Fibroblast of mammary gland (primary cell): ENCODE data around the gene MYOD1.

Experiments
- DNase-seq: peaks from one replicate; pipeline ENCODE4 v3.0.0-alpha.2; 2010; ENCODE audit warnings: low read depth
- H3K4me3 ChIP-seq: 2 replicates; pipeline ENCODE4 v1.5.1; 2011; ENCODE audit warnings: low read depth, mild to moderate bottlenecking, low read length, moderate library complexity; ENCODE audit not compliant: control insufficient read depth
- CTCF ChIP-seq: conservative IDR thresholded peaks from 2 replicates; pipeline ENCODE4 v1.5.1; 2011; ENCODE audit warnings: low read depth, low read length, inconsistent platforms; ENCODE audit not compliant: control insufficient read depth, insufficient read depth

The MYOD1 gene

GRCh38 chr11:17721242-17721999 lies 2.0 kb downstream of the MYOD1 start:
- DNase-seq, result no peak
- TF ChIP-seq CTCF, result no peak
- no peak overlapping the region for H3K4me3 ChIP-seq

- peak; percentile 31 for DNase-seq
- H3K4me3 ChIP-seq, result no peak overlapping the region
- TF ChIP-seq CTCF, result peak; percentile 57
Measured at GRCh38 chr11:17722000-17722643, 2.8 kb downstream of the MYOD1 start.

GRCh38 chr11:17724020-17724908 lies 4.9 kb downstream of the MYOD1 start:
- TF ChIP-seq CTCF, result no peak
- no peak for DNase-seq
- no peak overlapping the region for H3K4me3 ChIP-seq

- no peak overlapping the region for H3K4me3 ChIP-seq
- DNase-seq, result no peak
- no peak for TF ChIP-seq CTCF
Measured at GRCh38 chr11:17725174-17725573, 5.8 kb downstream of the MYOD1 start.

- no peak for DNase-seq
- TF ChIP-seq CTCF, result no peak
- H3K4me3 ChIP-seq, result no peak overlapping the region
Measured at GRCh38 chr11:17730137-17730536, 10.8 kb downstream of the MYOD1 start.

GRCh38 chr11:17730608-17731462 lies 11.5 kb downstream of the MYOD1 start:
- peak; percentile 72 for DNase-seq
- H3K4me3 ChIP-seq, result no peak overlapping the region
- peak; percentile 91 for TF ChIP-seq CTCF
